ENCODE results near the gene AGXT2.
"Not testable (repeated sequence)": the region's sequence is repeated elsewhere in the genome, so short reads cannot be mapped to it uniquely, and the experiment has no call there.

The AGXT2 gene

GRCh38 chr5:34978681-34979080, 69.1 kb downstream of the AGXT2 start:
- TF ChIP-seq EZH2 (IDR thresholded peaks at IDR 0.05; ENCODE audit: borderline replicate concordance, low read depth, low read length, severe bottlenecking): no peak
- no peak for TF ChIP-seq CTCF (IDR thresholded peaks at IDR 0.05; ENCODE audit: borderline replicate concordance, extremely low read depth, low read length, poor library complexity, severe bottlenecking)
- H3K4me2 ChIP-seq (ENCODE audit: insufficient read depth, low read length): no peak overlapping the region
- no peaks in the 10 kb centered on the region for H3K36me3 ChIP-seq (ENCODE audit: insufficient read depth, low read length)
- no peak overlapping the region for H2AFZ ChIP-seq (ENCODE audit: low read depth, low read length)
- H3K27me3 ChIP-seq (ENCODE audit: insufficient read depth, low read length, poor library complexity): no peaks in the 10 kb centered on the region
- ATAC-seq (ENCODE audit: insufficient read depth, low read depth) (no peak), DNase-seq (no peak)
- H3K27ac ChIP-seq (ENCODE audit: low read length): no peak overlapping the region
- no peaks in the 10 kb centered on the region for H4K20me1 ChIP-seq (ENCODE audit: insufficient read depth, low read length)
- no peak overlapping the region for H3K4me3 ChIP-seq (ENCODE audit: low read depth in 1 of 2, low read length in 2 of 2)
- no peak overlapping the region for H3K9ac ChIP-seq (ENCODE audit: low read depth, low read length)
- H3K79me2 ChIP-seq (ENCODE audit: insufficient read depth, low read length): no peaks in the 10 kb centered on the region
- H3K4me1 ChIP-seq (ENCODE audit: insufficient read depth, low read length): no peaks in the 10 kb centered on the region
- no peaks in the 10 kb centered on the region for H3K9me3 ChIP-seq (ENCODE audit: insufficient read depth, low read length, severe bottlenecking)

- Histone ChIP-seq H3K4me3 (ENCODE audit: low read depth in 1 of 2, low read length in 2 of 2) (no peak overlapping the region), H3K9ac (ENCODE audit: low read depth, low read length) (no peak overlapping the region), H3K4me2 (ENCODE audit: insufficient read depth, low read length) (no peak overlapping the region), H3K4me1 (ENCODE audit: insufficient read depth, low read length) (no peaks in the 10 kb centered on the region), H4K20me1 (ENCODE audit: insufficient read depth, low read length) (no peaks in the 10 kb centered on the region), H3K9me3 (ENCODE audit: insufficient read depth, low read length, severe bottlenecking) (no peaks in the 10 kb centered on the region), H3K27ac (ENCODE audit: low read length) (no peak overlapping the region), H2AFZ (ENCODE audit: low read depth, low read length) (no peak overlapping the region), H3K79me2 (ENCODE audit: insufficient read depth, low read length) (no peaks in the 10 kb centered on the region), H3K27me3 (ENCODE audit: insufficient read depth, low read length, poor library complexity) (no peaks in the 10 kb centered on the region), H3K36me3 (ENCODE audit: insufficient read depth, low read length) (no peaks in the 10 kb centered on the region)
- no peak for DNase-seq
- no peak for ATAC-seq (ENCODE audit: insufficient read depth, low read depth)
- TF ChIP-seq CTCF (IDR thresholded peaks at IDR 0.05; ENCODE audit: borderline replicate concordance, extremely low read depth, low read length, poor library complexity, severe bottlenecking): no peak
- TF ChIP-seq EZH2 (IDR thresholded peaks at IDR 0.05; ENCODE audit: borderline replicate concordance, low read depth, low read length, severe bottlenecking): no peak
Measured at GRCh38 chr5:34977934-34978613, 69.7 kb downstream of the AGXT2 start.

- no peaks in the 10 kb centered on the region for H3K27me3 ChIP-seq (ENCODE audit: insufficient read depth, low read length, poor library complexity)
- H3K9me3 ChIP-seq (ENCODE audit: insufficient read depth, low read length, severe bottlenecking): no peaks in the 10 kb centered on the region
- H3K4me3 ChIP-seq (ENCODE audit: low read depth in 1 of 2, low read length in 2 of 2): no peak overlapping the region
- no peaks in the 10 kb centered on the region for H3K4me1 ChIP-seq (ENCODE audit: insufficient read depth, low read length)
- ATAC-seq (ENCODE audit: insufficient read depth, low read depth) (no peak), DNase-seq (no peak)
- no peak for TF ChIP-seq EZH2 (IDR thresholded peaks at IDR 0.05; ENCODE audit: borderline replicate concordance, low read depth, low read length, severe bottlenecking)
- no peak for TF ChIP-seq CTCF (IDR thresholded peaks at IDR 0.05; ENCODE audit: borderline replicate concordance, extremely low read depth, low read length, poor library complexity, severe bottlenecking)
- no peak overlapping the region for H3K27ac ChIP-seq (ENCODE audit: low read length)
- no peaks in the 10 kb centered on the region for H4K20me1 ChIP-seq (ENCODE audit: insufficient read depth, low read length)
- H3K4me2 ChIP-seq (ENCODE audit: insufficient read depth, low read length): no peak overlapping the region
- H2AFZ ChIP-seq (ENCODE audit: low read depth, low read length): no peak overlapping the region
- no peaks in the 10 kb centered on the region for H3K36me3 ChIP-seq (ENCODE audit: insufficient read depth, low read length)
- H3K79me2 ChIP-seq (ENCODE audit: insufficient read depth, low read length): no peaks in the 10 kb centered on the region
- no peak overlapping the region for H3K9ac ChIP-seq (ENCODE audit: low read depth, low read length)
Measured at GRCh38 chr5:34976347-34976746, 71.4 kb downstream of the AGXT2 start.

GRCh38 chr5:34971655-34972054, 76.1 kb downstream of the AGXT2 start:
- H3K9me3 ChIP-seq (ENCODE audit: insufficient read depth, low read length, severe bottlenecking); H4K20me1 ChIP-seq (ENCODE audit: insufficient read depth, low read length); DNase-seq; H3K27me3 ChIP-seq (ENCODE audit: insufficient read depth, low read length, poor library complexity); H3K4me2 ChIP-seq (ENCODE audit: insufficient read depth, low read length); ATAC-seq (ENCODE audit: insufficient read depth, low read depth); H3K36me3 ChIP-seq (ENCODE audit: insufficient read depth, low read length); H2AFZ ChIP-seq (ENCODE audit: low read depth, low read length); H3K4me1 ChIP-seq (ENCODE audit: insufficient read depth, low read length); H3K4me3 ChIP-seq (ENCODE audit: low read depth in 1 of 2, low read length in 2 of 2); H3K9ac ChIP-seq (ENCODE audit: low read depth, low read length); H3K27ac ChIP-seq (ENCODE audit: low read length); H3K79me2 ChIP-seq (ENCODE audit: insufficient read depth, low read length): not testable (repeated sequence)

All from DND-41 (cell line).